Lower lobe of right lung (tissue), 2 donors: ENCODE data around the gene WDCP. TPM values are rescaled to one million over a fixed set of nuclear protein-coding genes. Genes with fewer than 3 reads are reported as not detected.

Source experiments
- ATAC-seq, 2 donors: fragments of 200-7000 bp; cut with Tn5 transposase; one replicate each; pipeline ENCODE4 v1.9.1; 2020 to 2022; ENCODE audit warnings: mild to moderate bottlenecking in 2 of 2, moderate library complexity in 2 of 2
- DNase-seq: peaks from one replicate; pipeline ENCODE4 v3.0.0-alpha.2; 2020
- H3K27ac ChIP-seq: fragments of 200-600 bp; one replicate; pipeline ENCODE4 v1.8.0; 2022
- H3K27me3 ChIP-seq: fragments of 200-600 bp; one replicate; pipeline ENCODE4 v1.8.0; 2022; ENCODE audit warnings: low read depth
- H3K36me3 ChIP-seq: fragments of 200-600 bp; one replicate; pipeline ENCODE4 v1.8.0; 2022; ENCODE audit warnings: mild to moderate bottlenecking
- H3K4me1 ChIP-seq: fragments of 200-600 bp; one replicate; pipeline ENCODE4 v1.8.0; 2022
- H3K4me3 ChIP-seq: fragments of 200-600 bp; one replicate; pipeline ENCODE4 v1.8.0; 2022; ENCODE audit warnings: mild to moderate bottlenecking
- H3K9me3 ChIP-seq: fragments of 200-600 bp; one replicate; pipeline ENCODE4 v1.8.0; 2022
- CTCF ChIP-seq: fragments of 200-600 bp; IDR thresholded peaks from one replicate; pipeline ENCODE4 v1.8.0; 2022; ENCODE audit warnings: antibody characterized with exemption, mild to moderate bottlenecking
- intact Hi-C: fragments of 100-400 bp; cut with DNase I; formaldehyde crosslinking; loops from one replicate; pipeline ENCODE4 v1.11.0; 2022
- total RNA-seq: library from RNA; stranded (reverse); fragmentation: NEBNext Ultra II Directional; extraction: Animal tissue kit (Norgen Biotek cat#: 25700); gene quantifications from one replicate; pipeline ENCODE4 v1.2.1, GENCODE V29; 2021
- donor health status: DM: no; HTN: yes; CAD: no; lungs with severe emphysema.

Gene WDCP
- total RNA-seq, 1 donor from 2014 or later = 10.5 TPM

- no peaks in the 10 kb centered on the region for H3K36me3 ChIP-seq
- TF ChIP-seq CTCF = no peak
- H3K27ac ChIP-seq = no peak overlapping the region
- ATAC-seq (no peak), DNase-seq (no peak)
- no peak overlapping the region for H3K4me3 ChIP-seq
- H3K4me1 ChIP-seq = peaks cover 14% of the 10 kb centered on the region
- intact Hi-C loops = no loop called here
- peaks cover 31% of the 10 kb centered on the region for H3K27me3 ChIP-seq
- H3K9me3 ChIP-seq = no peaks in the 10 kb centered on the region
These were observed 38.4 kb downstream of the WDCP start for GRCh38 chr2:24008672-24009366.

- ATAC-seq = no peak
- no peak overlapping the region for H3K4me3 ChIP-seq
- no peak for TF ChIP-seq CTCF
- H3K27me3 ChIP-seq = peaks cover 31% of the 10 kb centered on the region
- no peak overlapping the region for H3K27ac ChIP-seq
- intact Hi-C loops = no loop called here
- no peak for DNase-seq
- no peaks in the 10 kb centered on the region for H3K9me3 ChIP-seq
- no peaks in the 10 kb centered on the region for H3K36me3 ChIP-seq
- peaks cover 14% of the 10 kb centered on the region for H3K4me1 ChIP-seq
These were observed 39.5 kb downstream of the WDCP start for GRCh38 chr2:24007693-24008092.

- H3K4me1 ChIP-seq = no peaks in the 10 kb centered on the region
- no peaks in the 10 kb centered on the region for H3K9me3 ChIP-seq
- H3K4me3 ChIP-seq = no peak overlapping the region
- DNase-seq (no peak), ATAC-seq (no peak)
- no peak overlapping the region for H3K27ac ChIP-seq
- no peaks in the 10 kb centered on the region for H3K27me3 ChIP-seq
- TF ChIP-seq CTCF = no peak
- intact Hi-C loops = no loop called here
- H3K36me3 ChIP-seq = peaks cover 8% of the 10 kb centered on the region
These were observed 52.6 kb downstream of the WDCP start for GRCh38 chr2:23994567-23994966.

- no peak overlapping the region for H3K4me3 ChIP-seq
- DNase-seq = no peak
- peaks cover 6% of the 10 kb centered on the region for H3K36me3 ChIP-seq
- no peaks in the 10 kb centered on the region for H3K9me3 ChIP-seq
- ATAC-seq = no peak
- no peaks in the 10 kb centered on the region for H3K27me3 ChIP-seq
- H3K4me1 ChIP-seq = no peaks in the 10 kb centered on the region
- TF ChIP-seq CTCF = no peak
- H3K27ac ChIP-seq = no peak overlapping the region
- intact Hi-C loops = no loop called here
These were observed 53.4 kb downstream of the WDCP start for GRCh38 chr2:23993736-23994269.

GRCh38 chr2:23992931-23993330 lies 54.3 kb downstream of the WDCP start:
- no peak for TF ChIP-seq CTCF
- Histone ChIP-seq H3K27me3 (no peaks in the 10 kb centered on the region), H3K4me1 (no peaks in the 10 kb centered on the region), H3K36me3 (peaks cover 6% of the 10 kb centered on the region), H3K27ac (no peak overlapping the region), H3K4me3 (no peak overlapping the region), H3K9me3 (no peaks in the 10 kb centered on the region)
- no peak for DNase-seq
- ATAC-seq = no peak
- intact Hi-C loops = no loop called here
